HG02870 (cell line): ENCODE results near the gene HDAC8.
"Not testable (repeated sequence)": the region's sequence is repeated elsewhere in the genome, so short reads cannot be mapped to it uniquely, and the experiment has no call there.

Experiments
- ATAC-seq: cut with Tn5 transposase; IDR thresholded peaks from one replicate; pipeline ENCODE4 v1.9.1; 2021; ENCODE audit warnings: mild to moderate bottlenecking, moderate library complexity; ENCODE audit not compliant: unreplicated experiment

HDAC8 gene

DNA sequence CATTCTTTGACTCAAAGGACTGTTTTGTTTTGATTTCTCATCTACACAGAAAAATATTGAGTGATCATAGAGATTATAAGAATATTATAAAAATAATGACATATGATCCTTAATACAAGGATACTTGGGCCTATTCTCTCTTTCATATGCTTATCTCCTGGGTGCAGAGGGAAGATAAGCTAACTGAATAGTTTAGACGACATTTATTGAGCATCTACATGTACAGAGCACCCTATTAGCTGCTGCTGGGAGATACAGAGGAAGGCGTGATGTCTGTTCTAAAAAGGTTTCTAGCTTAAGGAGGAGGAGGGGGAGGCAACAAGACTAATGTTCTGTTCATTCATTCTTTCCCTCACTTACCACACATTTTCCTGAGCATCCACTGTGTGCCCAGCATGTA is 106.8 kb downstream of the HDAC8 start:
- ATAC-seq, result no peak

DNA sequence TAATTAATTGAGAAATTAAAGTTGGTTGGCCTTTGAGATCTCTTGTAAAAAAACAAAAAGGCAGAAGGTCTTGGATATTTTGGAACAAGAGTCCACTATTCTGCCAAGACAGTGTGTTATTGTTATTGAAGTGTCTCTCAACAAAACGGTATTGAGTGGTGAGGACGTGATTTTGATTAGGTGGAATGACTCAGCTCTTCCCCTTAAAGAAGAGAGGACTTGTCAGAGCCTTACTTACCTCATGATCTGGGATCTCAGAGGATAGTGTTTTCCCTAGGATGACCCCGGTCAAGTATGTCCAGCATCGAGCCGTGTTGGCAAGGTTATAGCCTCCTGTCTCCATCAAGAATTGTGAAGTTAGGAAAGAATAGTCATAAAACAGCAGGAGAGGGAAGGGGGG is 110.9 kb downstream of the HDAC8 start:
- no peak for ATAC-seq

DNA sequence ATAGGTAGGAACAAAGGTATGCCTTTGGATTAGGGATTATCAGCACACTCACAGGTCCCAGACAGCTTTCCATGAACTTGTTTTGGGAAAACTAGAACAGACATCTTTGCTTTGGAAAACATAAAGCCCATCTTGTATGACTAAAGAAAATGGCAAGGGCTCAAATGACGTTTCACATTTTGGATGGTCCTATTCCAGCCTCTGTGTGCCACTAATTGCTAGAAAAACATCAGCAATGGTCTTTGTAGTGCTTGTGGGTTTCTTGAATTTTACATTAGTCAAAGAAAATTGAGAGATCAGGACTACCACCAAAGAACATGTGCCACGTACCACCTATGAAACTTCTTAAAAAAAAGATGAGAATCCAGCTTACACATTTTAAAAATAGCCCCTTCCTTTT is 111.4 kb downstream of the HDAC8 start:
- no peak for ATAC-seq

DNA sequence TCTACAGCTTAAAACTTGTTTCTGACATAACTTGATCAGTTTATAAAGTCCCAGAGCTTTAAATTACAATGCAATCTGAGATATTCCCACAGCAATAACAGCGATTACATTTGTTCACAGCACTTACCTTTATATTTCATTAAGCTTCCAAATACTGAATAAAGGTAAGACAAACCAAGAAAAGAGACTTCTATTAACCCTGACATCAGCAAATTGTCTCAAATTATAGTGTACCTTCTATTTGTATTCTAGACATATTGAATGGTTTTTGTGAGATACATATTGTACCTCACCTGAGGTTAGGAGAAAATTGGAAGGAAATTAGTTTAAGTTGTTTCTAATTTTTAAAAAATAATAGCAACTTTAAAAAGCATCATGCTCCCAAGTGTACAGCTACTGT is 111.9 kb downstream of the HDAC8 start:
- ATAC-seq, result no peak

DNA sequence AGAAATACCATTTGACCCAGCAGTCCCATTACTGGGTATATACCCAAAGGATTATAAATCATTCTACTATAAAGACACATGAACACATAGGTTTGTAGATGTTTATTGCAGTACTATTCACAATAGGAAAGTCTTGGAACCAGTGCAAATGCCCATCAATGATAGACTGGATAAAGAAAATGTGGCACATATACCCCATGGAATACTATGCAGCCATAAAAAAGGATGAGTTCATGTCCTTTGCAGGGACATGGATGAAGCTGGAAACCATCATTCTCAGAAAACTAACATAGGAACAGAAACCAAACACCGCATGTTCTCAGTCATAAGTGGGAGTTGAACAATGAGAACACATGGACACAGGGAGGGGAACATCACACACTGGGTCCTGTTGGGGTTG is 123.6 kb downstream of the HDAC8 start:
- ATAC-seq, result not testable (repeated sequence)

DNA sequence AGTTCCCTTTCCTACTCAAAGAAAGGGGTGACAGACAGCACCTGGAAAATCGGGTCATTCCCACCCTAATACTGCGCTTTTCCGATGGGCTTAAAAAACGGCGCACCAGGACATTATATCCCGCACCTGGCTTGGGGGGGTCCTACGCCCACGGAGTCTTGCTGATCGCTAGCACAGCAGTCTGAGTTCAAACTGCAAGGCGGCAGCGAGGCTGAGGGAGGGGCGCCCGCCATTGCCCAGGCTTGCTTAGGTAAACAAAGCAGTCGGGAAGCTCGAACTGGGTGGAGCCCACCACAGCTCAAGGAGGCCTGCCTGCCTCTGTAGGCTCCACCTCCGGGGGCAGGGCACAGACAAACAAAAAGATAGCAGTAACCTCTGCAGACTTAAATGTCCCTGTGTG is 131.9 kb downstream of the HDAC8 start:
- not testable (repeated sequence) for ATAC-seq

- ATAC-seq, result no peak
These were observed 136.6 kb downstream of the HDAC8 start for GRCh38 chrX:72436010-72436409.

GRCh38 chrX:72430405-72430968 is 142.2 kb downstream of the HDAC8 start:
- no peak for ATAC-seq

- ATAC-seq, result no peak
These were observed 150.8 kb downstream of the HDAC8 start for GRCh38 chrX:72421797-72422196.

- ATAC-seq, result no peak
These were observed 162.7 kb downstream of the HDAC8 start for GRCh38 chrX:72409993-72410392.

- ATAC-seq, result no peak
These were observed 163.8 kb downstream of the HDAC8 start for GRCh38 chrX:72408885-72409284.

- ATAC-seq, result not testable (repeated sequence)
These were observed 167.5 kb downstream of the HDAC8 start for GRCh38 chrX:72405136-72405535.

DNA sequence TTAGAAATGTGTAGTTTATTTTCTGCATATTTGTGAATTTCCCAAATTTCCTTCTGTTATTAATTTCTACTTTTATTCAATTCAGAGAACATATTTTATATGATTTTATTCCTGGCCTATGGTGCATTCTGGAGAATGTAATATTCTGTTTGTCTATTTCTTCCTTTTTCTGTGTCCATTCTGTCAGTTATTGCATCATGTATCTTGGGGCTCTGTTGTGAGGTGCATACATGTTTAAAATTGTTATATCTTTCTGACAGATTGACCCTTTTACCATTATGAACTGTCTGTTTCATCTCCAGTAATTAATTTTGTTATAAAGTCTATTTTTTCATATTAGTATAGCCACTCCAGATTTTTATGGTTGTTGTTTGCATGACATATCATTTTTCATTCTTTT is 170.0 kb downstream of the HDAC8 start:
- ATAC-seq, result no peak

- ATAC-seq, result no peak
These were observed 172.8 kb downstream of the HDAC8 start for GRCh38 chrX:72399816-72400215.

GRCh38 chrX:72396117-72396516 is 176.5 kb downstream of the HDAC8 start:
- no peak for ATAC-seq

DNA sequence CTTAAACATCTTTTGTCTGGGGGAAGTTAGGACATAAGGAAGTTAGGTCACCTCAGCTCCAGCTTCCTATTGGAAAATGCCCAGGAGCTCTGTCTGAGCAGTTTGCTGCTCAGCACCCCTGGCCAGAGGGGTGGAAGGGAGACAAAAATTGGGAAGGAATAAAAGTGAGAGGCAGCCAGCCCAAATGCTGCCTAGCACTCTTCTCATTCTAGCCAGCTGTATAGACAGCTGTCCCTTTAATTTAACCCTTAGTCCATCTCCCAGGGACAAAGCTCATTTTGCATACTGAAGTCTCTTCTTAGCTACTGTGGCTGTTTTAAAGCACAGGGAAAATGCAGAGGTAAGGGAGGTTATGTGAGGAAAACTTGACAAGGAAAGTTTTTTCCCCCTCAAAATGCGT is 177.4 kb downstream of the HDAC8 start:
- no peak for ATAC-seq

GRCh38 chrX:72394518-72395170 is 178.0 kb downstream of the HDAC8 start:
- ATAC-seq, result no peak

DNA sequence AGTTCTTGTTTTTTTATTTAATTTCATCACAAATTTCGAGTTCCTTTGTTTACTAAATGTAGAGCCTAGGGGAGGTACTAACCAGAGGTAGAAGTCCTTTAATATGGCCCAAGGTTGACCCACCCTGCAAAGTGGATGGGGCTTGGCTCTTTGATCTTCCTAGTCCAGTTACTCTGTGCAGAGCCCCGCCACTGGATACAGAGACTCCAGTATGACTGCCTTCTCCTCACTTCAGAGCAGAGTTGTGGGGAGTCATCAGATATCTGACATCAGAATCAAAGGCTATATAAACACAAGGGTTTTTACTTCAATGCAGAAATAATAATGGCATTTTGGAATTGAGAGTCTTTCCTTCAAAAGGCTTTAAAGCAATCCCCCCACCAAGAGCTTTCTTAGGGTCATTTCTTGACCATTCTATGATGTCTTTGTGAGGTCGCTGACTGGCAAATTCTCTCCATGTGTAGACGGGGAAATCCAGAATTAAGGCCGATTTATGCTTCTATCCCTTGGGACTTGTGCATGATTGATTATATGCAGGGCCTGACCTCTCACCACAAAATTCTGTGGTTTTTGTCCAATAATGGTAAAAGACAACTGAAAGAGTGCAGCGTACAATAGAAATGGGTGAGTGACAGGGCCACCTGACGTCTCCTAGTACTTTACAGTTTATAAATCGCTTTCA is 178.7 kb downstream of the HDAC8 start:
- ATAC-seq, result no peak

- no peak for ATAC-seq
These were observed 179.5 kb downstream of the HDAC8 start for GRCh38 chrX:72392816-72393800.

- ATAC-seq, result no peak
These were observed 180.6 kb downstream of the HDAC8 start for GRCh38 chrX:72392042-72392441.

GRCh38 chrX:72387247-72387646 is 185.4 kb downstream of the HDAC8 start:
- no peak for ATAC-seq
